Dendritic cell treated with granulocyte-macrophage colony-stimulating factor and Interleukin-4, amounts not matched to agents 40 ng/mL and 50 ng/mL, for 4 days (primary cell): ENCODE measurements around the gene PHF13.
A peak's percentile ranks its signal among the peaks of the same experiment; 100 is the strongest.

ENCODE experiments used
- H3K27ac Mint-ChIP-seq: one replicate; pipeline ENCODE4 v1.8.0; 2022; ENCODE audit warnings: mild to moderate bottlenecking, mixed read lengths
- H3K27me3 Mint-ChIP-seq: one replicate; pipeline ENCODE4 v1.8.0; 2022; ENCODE audit warnings: mild to moderate bottlenecking, mixed read lengths
- H3K36me3 Mint-ChIP-seq: one replicate; pipeline ENCODE4 v1.8.0; 2022; ENCODE audit warnings: low read depth, mixed read lengths
- H3K4me1 Mint-ChIP-seq: one replicate; pipeline ENCODE4 v1.8.0; 2022; ENCODE audit warnings: low read depth, mixed read lengths
- H3K4me3 Mint-ChIP-seq: one replicate; pipeline ENCODE4 v1.8.0; 2022; ENCODE audit warnings: mild to moderate bottlenecking, moderate library complexity, mixed read lengths
- H3K9me3 Mint-ChIP-seq: one replicate; pipeline ENCODE4 v1.8.0; 2022; ENCODE audit warnings: mixed read lengths
- intact Hi-C: fragments of 100-400 bp; cut with micrococcal nuclease; formaldehyde crosslinking; loops from one replicate; pipeline ENCODE4 v1.15.0; 2022

PHF13 gene

GRCh38 chr1:6601923-6602668, 11.4 kb upstream of the PHF13 start:
- intact Hi-C loops = loop anchor here (5.0 kb wide), 1 partner anchor 50 kb away; the partner anchor contains the start of gene NOL9
- Mint-ChIP-seq H3K27me3 (no peaks in the 10 kb centered on the region), H3K36me3 (peaks cover 49% of the 10 kb centered on the region), H3K4me3 (peak overlapping the region; percentile 92), H3K4me1 (peaks cover 46% of the 10 kb centered on the region), H3K9me3 (no peaks in the 10 kb centered on the region), H3K27ac (peak overlapping the region; percentile 98)

DNA sequence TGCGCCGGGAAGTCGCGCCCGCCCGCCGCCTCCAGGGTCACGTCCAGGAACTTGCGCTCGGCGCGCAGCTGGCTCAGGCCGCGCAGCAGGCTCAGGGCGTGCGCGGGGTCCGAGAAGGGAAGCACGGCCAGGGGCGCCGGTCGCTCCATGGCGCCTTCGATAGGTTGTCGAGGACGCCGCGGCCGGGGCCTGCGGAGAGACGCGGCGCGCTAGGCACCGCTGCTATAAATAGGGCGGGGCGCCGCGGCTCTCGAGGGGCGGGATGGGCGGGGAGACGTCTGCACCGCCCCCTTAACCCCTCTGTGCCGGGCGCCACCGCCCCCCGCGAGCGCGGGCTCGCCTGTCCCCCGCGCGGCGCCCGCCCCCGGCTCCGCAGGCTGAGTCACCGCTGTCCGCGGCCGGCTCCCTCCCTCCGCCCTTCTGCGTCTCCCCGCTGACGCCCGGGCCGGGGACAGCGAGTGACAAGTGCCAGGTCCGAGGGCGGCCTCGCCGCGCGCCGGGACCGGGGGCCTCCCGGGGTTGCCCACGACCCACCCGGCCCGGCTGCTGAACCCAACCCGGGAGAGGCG, 10.8 kb upstream of the PHF13 start, which contains the start of gene KLHL21:
Gene KLHL21, minus strand, starts transcription at position 201 of the 569 bp plus-strand sequence. Its CDS starts 52 bp downstream, at position 149.
- no peaks in the 10 kb centered on the region for H3K9me3 Mint-ChIP-seq
- intact Hi-C loops = loop anchor here (1.0 to 5.0 kb wide), 2 partner anchors 11 to 50 kb away; partner anchors contain the start of genes NOL9 and PHF13
- H3K4me1 Mint-ChIP-seq = peaks cover 40% of the 10 kb centered on the region
- peak within 1 kb of the TSS; percentile 98 for H3K27ac Mint-ChIP-seq
- peaks cover 42% of the 10 kb centered on the region for H3K36me3 Mint-ChIP-seq
- H3K4me3 Mint-ChIP-seq = peak within 1 kb of the TSS; percentile 92
- peaks cover 3% of the 10 kb centered on the region for H3K27me3 Mint-ChIP-seq

GRCh38 chr1:6603238-6603914, 10.2 kb upstream of the PHF13 start:
- H3K27ac Mint-ChIP-seq = peak overlapping the region; percentile 98
- peaks cover 33% of the 10 kb centered on the region for H3K4me1 Mint-ChIP-seq
- H3K9me3 Mint-ChIP-seq = no peaks in the 10 kb centered on the region
- H3K4me3 Mint-ChIP-seq = peak overlapping the region; percentile 74
- peaks cover 3% of the 10 kb centered on the region for H3K27me3 Mint-ChIP-seq
- peaks cover 36% of the 10 kb centered on the region for H3K36me3 Mint-ChIP-seq
- intact Hi-C loops = loop anchor here (1.0 to 5.0 kb wide), 2 partner anchors 10 to 51 kb away; partner anchors contain the start of genes NOL9 and PHF13

DNA sequence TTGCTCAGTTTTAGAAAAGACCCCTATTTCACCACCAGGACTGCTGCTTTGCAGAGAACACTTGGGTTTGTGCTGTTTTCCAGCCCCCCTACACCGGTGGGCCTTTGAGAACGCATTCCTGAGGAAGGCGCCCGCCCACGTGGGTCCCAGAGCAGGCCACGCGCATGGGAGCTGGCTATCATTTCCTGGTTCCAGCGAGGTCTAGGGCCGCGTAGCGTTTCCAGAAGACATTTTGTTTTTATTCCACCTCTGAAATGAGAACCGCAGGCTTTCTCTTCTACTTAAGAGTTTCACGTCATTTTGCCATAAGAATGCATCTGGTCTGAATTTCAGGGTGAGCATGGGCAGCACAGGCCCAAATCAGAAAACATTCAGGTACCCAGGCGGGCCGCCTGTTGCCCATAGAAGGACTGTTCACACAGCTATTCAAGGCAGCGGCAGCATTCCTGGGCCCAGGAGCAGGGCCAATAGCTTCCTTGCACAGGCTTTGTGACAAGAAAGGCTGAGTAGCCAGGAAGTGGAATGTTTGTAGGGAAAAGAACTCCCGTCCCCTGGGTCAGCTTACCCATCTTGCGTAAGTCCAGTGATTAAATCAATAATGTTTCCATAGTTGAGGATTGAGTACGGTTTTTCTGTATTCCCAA, 9.5 kb upstream of the PHF13 start:
- Mint-ChIP-seq H3K27ac (peak overlapping the region; percentile 98), H3K36me3 (peaks cover 29% of the 10 kb centered on the region), H3K4me1 (peaks cover 27% of the 10 kb centered on the region), H3K4me3 (peak overlapping the region; percentile 74), H3K9me3 (no peaks in the 10 kb centered on the region), H3K27me3 (peaks cover 3% of the 10 kb centered on the region)
- intact Hi-C loops = loop anchor here (1.0 to 5.0 kb wide), 2 partner anchors 9 to 52 kb away; partner anchors contain the start of genes NOL9 and PHF13

DNA sequence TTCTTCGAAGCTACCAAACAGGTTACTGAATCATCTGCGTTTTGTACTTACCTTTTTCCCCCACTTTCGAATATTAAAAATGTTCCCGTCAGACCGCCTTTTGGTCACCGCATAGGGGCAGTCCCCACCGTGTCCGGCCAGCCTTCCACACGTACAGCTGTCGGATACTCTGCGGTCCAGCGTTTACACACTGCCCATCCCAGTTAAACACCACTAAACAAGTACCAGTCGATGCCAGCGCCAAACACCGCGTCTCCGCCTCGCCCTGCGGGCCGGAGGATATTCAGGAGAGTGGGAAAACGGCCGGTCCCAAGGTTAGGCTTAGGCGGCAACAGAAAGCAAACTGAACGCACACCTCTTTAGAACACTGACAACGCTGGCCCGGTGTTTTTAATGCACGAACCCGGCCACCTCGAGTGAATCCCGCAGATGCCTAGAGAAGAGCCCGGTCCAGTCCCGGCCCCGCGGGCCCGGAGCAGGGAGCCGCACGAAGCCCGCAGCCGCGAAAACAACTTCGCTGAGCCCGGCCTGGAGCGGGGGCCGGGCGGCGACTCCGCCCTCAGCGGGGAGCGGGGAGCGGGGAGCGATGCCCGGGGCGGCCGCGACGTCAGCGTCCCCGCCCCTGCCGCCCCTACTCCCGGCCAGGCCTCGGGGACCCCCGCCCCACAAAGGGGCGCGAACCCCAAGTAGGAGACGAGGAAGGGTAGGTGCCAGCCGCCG, 730 bp upstream of the PHF13 start:
- peaks cover 33% of the 10 kb centered on the region for H3K4me1 Mint-ChIP-seq
- peaks cover 20% of the 10 kb centered on the region for H3K36me3 Mint-ChIP-seq
- intact Hi-C loops = loop anchor here (1.0 kb wide), 2 partner anchors 10 to 58 kb away; partner anchors contain the start of gene NOL9
- peak overlapping the region; percentile 92 for H3K4me3 Mint-ChIP-seq
- peak overlapping the region; percentile 83 for H3K27ac Mint-ChIP-seq
- no peaks in the 10 kb centered on the region for H3K9me3 Mint-ChIP-seq
- peaks cover 8% of the 10 kb centered on the region for H3K27me3 Mint-ChIP-seq

DNA sequence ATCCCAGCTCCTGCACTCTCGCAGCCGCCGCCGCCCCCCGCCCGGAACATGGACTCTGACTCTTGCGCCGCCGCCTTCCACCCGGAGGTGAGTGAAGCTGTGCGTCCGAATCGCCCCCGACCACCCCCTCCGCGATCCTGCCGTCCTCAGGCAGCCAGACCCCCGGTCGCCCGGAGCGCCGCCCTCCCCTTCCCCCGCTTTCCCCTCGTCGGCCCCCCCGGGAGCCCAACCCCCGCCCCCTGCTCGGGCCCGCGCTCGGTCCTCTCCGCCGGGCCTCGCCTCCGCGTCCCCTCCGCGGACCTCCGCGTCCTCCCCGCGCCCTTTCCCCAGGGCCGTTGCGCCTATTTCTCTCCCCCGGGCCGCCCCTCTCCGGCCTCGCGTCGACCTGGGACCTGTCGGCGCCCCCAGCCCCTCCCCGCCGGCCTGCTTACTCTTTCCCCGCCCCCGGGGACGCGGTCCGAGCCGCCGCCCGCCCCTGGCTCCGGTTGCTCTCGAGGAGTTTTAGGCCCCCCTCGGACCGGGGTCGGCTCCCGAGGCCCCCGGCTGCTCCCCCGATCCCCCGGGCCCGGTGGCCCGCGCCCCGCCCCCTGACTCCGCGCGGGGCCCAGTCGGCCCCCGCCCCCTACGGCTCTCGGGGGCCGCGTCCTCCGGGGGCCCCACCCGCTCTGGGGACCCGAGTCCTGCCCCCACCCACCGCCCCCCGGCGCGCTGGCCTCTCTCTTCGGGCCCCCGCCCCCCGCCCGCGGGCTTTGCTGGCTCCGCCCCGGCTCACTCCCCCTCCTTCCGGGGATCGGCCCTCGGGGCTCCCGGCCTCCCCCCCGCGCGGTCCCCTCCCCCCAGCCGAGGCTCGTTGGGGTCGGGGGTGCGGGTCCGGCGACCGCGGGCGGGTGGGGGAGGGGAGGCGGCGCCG, 743 bp downstream of the PHF13 start:
- intact Hi-C loops = no loop called here
- Mint-ChIP-seq H3K4me1 (peaks cover 33% of the 10 kb centered on the region), H3K27me3 (peaks cover 8% of the 10 kb centered on the region), H3K36me3 (peaks cover 34% of the 10 kb centered on the region), H3K9me3 (no peaks in the 10 kb centered on the region), H3K27ac (peak overlapping the region; percentile 83), H3K4me3 (peak overlapping the region; percentile 92)

DNA sequence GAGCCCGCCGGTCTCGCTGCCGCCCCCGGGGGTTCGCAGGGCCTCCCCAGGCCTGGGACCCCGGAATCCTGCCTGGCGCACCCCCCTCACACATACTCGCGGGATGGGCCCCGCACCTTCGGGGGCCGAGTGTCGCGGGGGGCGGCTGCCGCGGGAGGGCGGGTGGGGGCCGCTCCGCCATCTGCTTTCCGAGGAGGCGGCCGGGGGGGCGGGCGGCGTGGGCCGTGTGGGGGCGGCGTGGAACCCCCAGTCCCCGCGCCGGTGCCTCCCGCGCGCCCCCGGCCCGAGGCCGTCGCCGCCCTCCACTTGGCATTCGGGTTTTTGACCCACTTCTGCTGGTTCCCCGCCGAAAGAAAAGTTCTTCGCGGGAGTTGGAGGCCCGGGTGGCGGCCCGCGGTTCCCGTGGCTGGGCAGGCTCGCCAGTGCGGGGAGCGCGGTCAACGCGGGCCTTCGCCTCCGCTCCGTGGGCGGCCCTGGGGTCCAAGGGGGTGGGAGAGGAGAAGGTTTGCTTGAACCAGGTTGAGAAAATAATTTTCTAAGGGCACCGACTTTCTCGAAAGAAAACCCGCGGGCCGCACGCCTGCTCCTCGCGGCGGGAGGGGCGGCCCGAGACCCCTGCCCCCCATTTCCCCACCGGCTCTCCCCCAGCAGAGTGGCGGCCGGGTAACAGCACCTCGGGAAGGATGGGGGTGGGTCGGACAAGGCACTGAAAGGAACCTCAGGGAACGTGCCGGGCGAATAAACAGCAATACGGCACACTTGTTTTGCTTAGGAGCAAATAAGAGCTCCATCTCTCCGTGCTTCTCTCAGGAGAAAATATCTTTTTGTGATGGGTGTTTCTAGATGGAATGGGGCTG, 1.6 kb downstream of the PHF13 start:
- Mint-ChIP-seq H3K9me3 (no peaks in the 10 kb centered on the region), H3K27ac (peak overlapping the region; percentile 39), H3K36me3 (peaks cover 43% of the 10 kb centered on the region), H3K27me3 (peaks cover 8% of the 10 kb centered on the region), H3K4me1 (peaks cover 33% of the 10 kb centered on the region), H3K4me3 (peak overlapping the region; percentile 68)
- intact Hi-C loops = no loop called here

- H3K4me3 Mint-ChIP-seq = no peak overlapping the region
Observed at GRCh38 chr1:6619045-6619444, 5.5 kb downstream of the PHF13 start.

DNA sequence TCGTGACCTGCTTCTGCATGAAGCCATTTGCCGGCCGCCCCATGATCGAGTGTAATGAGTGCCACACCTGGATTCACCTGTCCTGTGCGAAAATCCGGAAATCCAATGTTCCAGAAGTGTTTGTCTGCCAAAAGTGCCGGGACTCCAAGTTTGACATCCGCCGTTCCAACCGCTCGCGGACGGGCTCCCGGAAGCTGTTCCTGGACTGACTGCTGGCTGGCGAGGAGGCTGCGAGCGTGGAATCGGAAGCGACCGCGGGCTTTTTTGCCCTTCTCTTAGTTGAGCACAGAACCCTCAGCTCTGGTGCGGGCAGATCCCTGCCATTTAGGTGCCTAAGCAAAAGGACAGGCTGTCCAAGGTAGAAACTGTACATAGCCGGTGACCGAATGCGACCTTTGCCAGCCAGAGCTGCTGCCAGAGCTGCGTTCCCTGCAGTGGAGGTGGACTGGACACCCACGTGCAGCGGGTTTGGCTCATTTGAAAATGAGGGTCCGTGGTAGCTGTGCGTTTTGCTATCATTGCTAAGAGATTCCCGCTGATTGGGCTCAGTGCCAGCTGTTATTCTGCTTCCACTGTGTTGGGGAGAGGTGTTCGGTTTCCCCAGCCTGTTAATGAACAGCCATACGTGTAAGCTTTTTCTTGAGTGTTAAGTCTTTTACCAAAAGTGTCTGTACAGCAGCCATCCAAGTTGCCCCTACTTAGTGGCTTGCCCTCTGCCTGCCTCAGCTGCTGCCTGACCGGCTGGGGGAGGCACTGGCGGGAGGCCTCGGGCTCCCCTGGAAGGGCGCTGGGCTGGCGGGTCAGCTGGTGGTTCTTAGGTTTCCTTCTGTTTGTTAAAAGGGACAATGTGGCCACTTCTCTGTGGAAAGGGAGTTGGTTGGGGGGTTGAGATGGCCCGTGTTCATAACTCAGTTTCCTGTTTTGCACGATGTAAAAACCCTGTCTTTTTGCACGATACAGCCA, 8.2 kb downstream of the PHF13 start:
- Mint-ChIP-seq H3K9me3 (no peaks in the 10 kb centered on the region), H3K4me3 (no peak overlapping the region), H3K27ac (no peak overlapping the region), H3K4me1 (peaks cover 19% of the 10 kb centered on the region), H3K36me3 (peaks cover 87% of the 10 kb centered on the region), H3K27me3 (no peaks in the 10 kb centered on the region)
- intact Hi-C loops = no loop called here

More at GRCh38 chr1:6619045-6619444, 5.5 kb downstream of the PHF13 start:
- intact Hi-C loops = no loop called here
- Mint-ChIP-seq H3K4me1 (peaks cover 15% of the 10 kb centered on the region), H3K9me3 (no peaks in the 10 kb centered on the region), H3K27ac (no peak overlapping the region), H3K27me3 (peaks cover 6% of the 10 kb centered on the region), H3K36me3 (peaks cover 73% of the 10 kb centered on the region)

- peaks cover 27% of the 10 kb centered on the region for H3K4me1 Mint-ChIP-seq
- H3K27ac Mint-ChIP-seq = no peak overlapping the region
- H3K36me3 Mint-ChIP-seq = peaks cover 86% of the 10 kb centered on the region
- H3K4me3 Mint-ChIP-seq = no peak overlapping the region
- intact Hi-C loops = no loop called here
- H3K9me3 Mint-ChIP-seq = no peaks in the 10 kb centered on the region
- H3K27me3 Mint-ChIP-seq = no peaks in the 10 kb centered on the region
Observed at GRCh38 chr1:6622396-6623152, 9.0 kb downstream of the PHF13 start.
